Spleen (tissue), 7 donors: Measurements from ENCODE around the gene LDLRAD4.

ENCODE experiments used
- POLR2AphosphoS5 ChIP-seq, 3 donors: sonication (generic); formaldehyde crosslinking; IDR thresholded peaks; one replicate each; pipeline ENCODE4 v1.5.1; 2017; ENCODE audit warnings: antibody characterized with exemption in 3 of 3
- TF ChIP-seq, protein P1 (sequence below), 11 experiments: fragments of 200-600 bp in 7 of 11; fragments of 450-650 bp in 4 of 11; sonication (generic) in 4 of 11; IDR thresholded peaks in 8 of 11; conservative IDR thresholded peaks in 3 of 11; 1 replicate in 7 of 11; 2 replicates in 4 of 11; pipeline versions ENCODE4 v1.4.0 to v1.8.0; 2016 to 2021; ENCODE audit warnings: antibody characterized with exemption in 11 of 11, inconsistent platforms in 4 of 11, mild to moderate bottlenecking in 1 of 11
- donor health status: DM: no; HTN: no; CAD: no; lungs with moderate emphysema.
- donor health status: DM: no; HTN: no; CAD: no.
- donor health status: DM: no; HTN: no; CAD: no.

DNA sequence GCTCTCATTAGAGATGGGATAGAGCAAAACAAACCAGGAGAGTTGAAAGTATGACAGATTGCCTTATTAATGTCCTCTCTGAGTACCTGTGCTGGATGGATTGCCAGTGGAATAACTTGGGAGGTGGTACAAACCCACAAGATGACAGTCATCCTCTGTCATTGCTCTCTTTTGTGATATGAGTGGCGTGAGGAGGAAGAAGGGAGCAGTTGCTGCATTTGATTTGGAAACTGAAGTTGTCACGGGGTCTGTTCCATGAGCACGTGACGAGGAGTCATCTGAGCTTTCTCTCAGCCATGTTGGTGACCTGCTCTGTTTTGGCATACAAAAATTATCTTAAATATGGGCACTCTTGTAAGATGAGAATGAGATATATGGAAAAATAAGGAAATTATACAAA, 302.9 kb downstream of the LDLRAD4 start:
- TF ChIP-seq, protein P1, sequence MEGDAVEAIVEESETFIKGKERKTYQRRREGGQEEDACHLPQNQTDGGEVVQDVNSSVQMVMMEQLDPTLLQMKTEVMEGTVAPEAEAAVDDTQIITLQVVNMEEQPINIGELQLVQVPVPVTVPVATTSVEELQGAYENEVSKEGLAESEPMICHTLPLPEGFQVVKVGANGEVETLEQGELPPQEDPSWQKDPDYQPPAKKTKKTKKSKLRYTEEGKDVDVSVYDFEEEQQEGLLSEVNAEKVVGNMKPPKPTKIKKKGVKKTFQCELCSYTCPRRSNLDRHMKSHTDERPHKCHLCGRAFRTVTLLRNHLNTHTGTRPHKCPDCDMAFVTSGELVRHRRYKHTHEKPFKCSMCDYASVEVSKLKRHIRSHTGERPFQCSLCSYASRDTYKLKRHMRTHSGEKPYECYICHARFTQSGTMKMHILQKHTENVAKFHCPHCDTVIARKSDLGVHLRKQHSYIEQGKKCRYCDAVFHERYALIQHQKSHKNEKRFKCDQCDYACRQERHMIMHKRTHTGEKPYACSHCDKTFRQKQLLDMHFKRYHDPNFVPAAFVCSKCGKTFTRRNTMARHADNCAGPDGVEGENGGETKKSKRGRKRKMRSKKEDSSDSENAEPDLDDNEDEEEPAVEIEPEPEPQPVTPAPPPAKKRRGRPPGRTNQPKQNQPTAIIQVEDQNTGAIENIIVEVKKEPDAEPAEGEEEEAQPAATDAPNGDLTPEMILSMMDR (IDR thresholded peaks at IDR 0.05 in 8 of 11, conservative IDR thresholded peaks at IDR 0.05 in 3 of 11), result no peak
- no peak for TF ChIP-seq POLR2AphosphoS5 (IDR thresholded peaks at IDR 0.05)
